ENCODE results near the gene UBLCP1. TPM values are rescaled to one million over a fixed set of nuclear protein-coding genes. Genes with fewer than 3 reads are reported as not detected.

Gene UBLCP1
- polyA plus RNA-seq, 1 donor from 2014 or later, result 42.5 TPM

DNA sequence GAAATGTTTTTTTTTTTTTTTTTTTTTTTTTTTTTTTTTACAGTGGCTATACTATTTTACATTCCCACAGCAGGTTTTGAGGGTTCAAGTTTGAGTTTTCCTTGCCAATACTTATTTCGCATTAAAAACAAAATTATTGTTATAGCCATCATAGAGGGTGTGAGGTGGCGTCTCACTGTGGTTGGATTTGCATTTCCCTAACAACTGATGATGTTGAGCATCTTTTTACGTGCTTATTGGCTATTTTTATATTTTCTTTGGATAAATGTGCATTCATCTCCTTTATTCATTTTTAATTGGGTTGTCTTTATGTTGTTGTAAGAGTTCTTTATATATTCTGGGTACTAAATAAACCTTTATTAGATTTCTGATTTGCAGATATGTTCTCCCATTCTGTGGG lies 18.9 kb upstream of the UBLCP1 start:
- H3K36me3 ChIP-seq (ENCODE audit: insufficient read depth, low read length), result no peaks in the 10 kb centered on the region
- no peaks in the 10 kb centered on the region for H3K9me2 ChIP-seq (ENCODE audit: insufficient read depth, low read length)
- TF ChIP-seq, protein P1, sequence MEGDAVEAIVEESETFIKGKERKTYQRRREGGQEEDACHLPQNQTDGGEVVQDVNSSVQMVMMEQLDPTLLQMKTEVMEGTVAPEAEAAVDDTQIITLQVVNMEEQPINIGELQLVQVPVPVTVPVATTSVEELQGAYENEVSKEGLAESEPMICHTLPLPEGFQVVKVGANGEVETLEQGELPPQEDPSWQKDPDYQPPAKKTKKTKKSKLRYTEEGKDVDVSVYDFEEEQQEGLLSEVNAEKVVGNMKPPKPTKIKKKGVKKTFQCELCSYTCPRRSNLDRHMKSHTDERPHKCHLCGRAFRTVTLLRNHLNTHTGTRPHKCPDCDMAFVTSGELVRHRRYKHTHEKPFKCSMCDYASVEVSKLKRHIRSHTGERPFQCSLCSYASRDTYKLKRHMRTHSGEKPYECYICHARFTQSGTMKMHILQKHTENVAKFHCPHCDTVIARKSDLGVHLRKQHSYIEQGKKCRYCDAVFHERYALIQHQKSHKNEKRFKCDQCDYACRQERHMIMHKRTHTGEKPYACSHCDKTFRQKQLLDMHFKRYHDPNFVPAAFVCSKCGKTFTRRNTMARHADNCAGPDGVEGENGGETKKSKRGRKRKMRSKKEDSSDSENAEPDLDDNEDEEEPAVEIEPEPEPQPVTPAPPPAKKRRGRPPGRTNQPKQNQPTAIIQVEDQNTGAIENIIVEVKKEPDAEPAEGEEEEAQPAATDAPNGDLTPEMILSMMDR (IDR thresholded peaks at IDR 0.05; ENCODE audit: poor library complexity, severe bottlenecking), result no peak
- TF ChIP-seq SMC3 (conservative IDR thresholded peaks at IDR 0.05; ENCODE audit: poor library complexity) (no peak), POLR2AphosphoS5 (IDR thresholded peaks at IDR 0.05) (no peak), MXI1 (conservative IDR thresholded peaks at IDR 0.05; ENCODE audit: poor library complexity, severe bottlenecking) (no peak), RAD21 (conservative IDR thresholded peaks at IDR 0.05) (no peak), TAF1 (IDR thresholded peaks at IDR 0.05; ENCODE audit: low read depth) (no peak), EP300 (conservative IDR thresholded peaks at IDR 0.05; ENCODE audit: poor library complexity, severe bottlenecking) (no peak), EZH2 (IDR thresholded peaks at IDR 0.05; ENCODE audit: borderline replicate concordance, insufficient read depth, low read length, poor library complexity, severe bottlenecking) (no peak)
- TF ChIP-seq, protein P2, sequence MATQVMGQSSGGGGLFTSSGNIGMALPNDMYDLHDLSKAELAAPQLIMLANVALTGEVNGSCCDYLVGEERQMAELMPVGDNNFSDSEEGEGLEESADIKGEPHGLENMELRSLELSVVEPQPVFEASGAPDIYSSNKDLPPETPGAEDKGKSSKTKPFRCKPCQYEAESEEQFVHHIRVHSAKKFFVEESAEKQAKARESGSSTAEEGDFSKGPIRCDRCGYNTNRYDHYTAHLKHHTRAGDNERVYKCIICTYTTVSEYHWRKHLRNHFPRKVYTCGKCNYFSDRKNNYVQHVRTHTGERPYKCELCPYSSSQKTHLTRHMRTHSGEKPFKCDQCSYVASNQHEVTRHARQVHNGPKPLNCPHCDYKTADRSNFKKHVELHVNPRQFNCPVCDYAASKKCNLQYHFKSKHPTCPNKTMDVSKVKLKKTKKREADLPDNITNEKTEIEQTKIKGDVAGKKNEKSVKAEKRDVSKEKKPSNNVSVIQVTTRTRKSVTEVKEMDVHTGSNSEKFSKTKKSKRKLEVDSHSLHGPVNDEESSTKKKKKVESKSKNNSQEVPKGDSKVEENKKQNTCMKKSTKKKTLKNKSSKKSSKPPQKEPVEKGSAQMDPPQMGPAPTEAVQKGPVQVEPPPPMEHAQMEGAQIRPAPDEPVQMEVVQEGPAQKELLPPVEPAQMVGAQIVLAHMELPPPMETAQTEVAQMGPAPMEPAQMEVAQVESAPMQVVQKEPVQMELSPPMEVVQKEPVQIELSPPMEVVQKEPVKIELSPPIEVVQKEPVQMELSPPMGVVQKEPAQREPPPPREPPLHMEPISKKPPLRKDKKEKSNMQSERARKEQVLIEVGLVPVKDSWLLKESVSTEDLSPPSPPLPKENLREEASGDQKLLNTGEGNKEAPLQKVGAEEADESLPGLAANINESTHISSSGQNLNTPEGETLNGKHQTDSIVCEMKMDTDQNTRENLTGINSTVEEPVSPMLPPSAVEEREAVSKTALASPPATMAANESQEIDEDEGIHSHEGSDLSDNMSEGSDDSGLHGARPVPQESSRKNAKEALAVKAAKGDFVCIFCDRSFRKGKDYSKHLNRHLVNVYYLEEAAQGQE (IDR thresholded peaks at IDR 0.05; ENCODE audit: borderline replicate concordance), result no peak
- no peak overlapping the region for H3K4me3 ChIP-seq (ENCODE audit: low read length)
- H3K27me3 ChIP-seq (ENCODE audit: insufficient read depth, low read depth, low read length), result no peaks in the 10 kb centered on the region
- H3K9me3 ChIP-seq (ENCODE audit: low read length), result no peaks in the 10 kb centered on the region
- H3K27ac ChIP-seq (ENCODE audit: low read length), result no peak overlapping the region
- no peaks in the 10 kb centered on the region for H3F3A ChIP-seq (ENCODE audit: insufficient read depth, low read length, poor library complexity, severe bottlenecking)
- no peaks in the 10 kb centered on the region for H3K79me2 ChIP-seq (replicated peaks; ENCODE audit: insufficient read depth, low read length)
- H3K4me2 ChIP-seq (ENCODE audit: low read length), result no peak overlapping the region
- no peaks in the 10 kb centered on the region for H4K20me1 ChIP-seq (ENCODE audit: insufficient read depth)
- no peak overlapping the region for H3K9ac ChIP-seq (ENCODE audit: low read length)
- H2AFZ ChIP-seq (ENCODE audit: low read depth, low read length), result no peak overlapping the region

DNA sequence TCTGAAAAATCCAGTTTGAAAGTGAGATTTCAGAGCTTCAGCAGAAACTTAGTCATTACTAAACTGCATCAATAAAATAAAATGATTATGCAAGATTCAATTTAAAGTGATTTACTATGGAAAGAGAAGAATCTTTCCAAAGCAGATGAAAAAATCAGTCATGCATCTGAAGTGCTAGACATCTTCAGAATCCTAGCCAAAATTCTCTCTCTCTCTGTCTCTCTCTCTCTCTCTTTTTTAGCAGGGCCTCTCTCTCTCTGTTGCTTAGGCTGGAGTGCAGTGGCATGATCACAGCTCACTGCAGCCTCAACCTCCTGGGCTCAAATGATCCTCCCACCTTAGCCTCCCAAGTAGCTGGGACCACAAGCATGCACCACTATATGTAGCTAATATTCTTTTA lies 18.2 kb upstream of the UBLCP1 start:
- Histone ChIP-seq H3F3A (ENCODE audit: insufficient read depth, low read length, poor library complexity, severe bottlenecking) (no peaks in the 10 kb centered on the region), H3K27me3 (ENCODE audit: insufficient read depth, low read depth, low read length) (no peaks in the 10 kb centered on the region), H3K36me3 (ENCODE audit: insufficient read depth, low read length) (no peaks in the 10 kb centered on the region), H3K9me3 (ENCODE audit: low read length) (no peaks in the 10 kb centered on the region), H3K9ac (ENCODE audit: low read length) (no peak overlapping the region), H3K79me2 (replicated peaks; ENCODE audit: insufficient read depth, low read length) (no peaks in the 10 kb centered on the region), H2AFZ (ENCODE audit: low read depth, low read length) (no peak overlapping the region), H3K4me2 (ENCODE audit: low read length) (no peak overlapping the region), H3K9me2 (ENCODE audit: insufficient read depth, low read length) (no peaks in the 10 kb centered on the region), H4K20me1 (ENCODE audit: insufficient read depth) (no peaks in the 10 kb centered on the region), H3K4me3 (ENCODE audit: low read length) (no peak overlapping the region), H3K27ac (ENCODE audit: low read length) (no peak overlapping the region)
- TF ChIP-seq, protein P1 (IDR thresholded peaks at IDR 0.05; ENCODE audit: poor library complexity, severe bottlenecking), result no peak
- no peak for TF ChIP-seq TAF1 (IDR thresholded peaks at IDR 0.05; ENCODE audit: low read depth)
- TF ChIP-seq SMC3 (conservative IDR thresholded peaks at IDR 0.05; ENCODE audit: poor library complexity), result no peak
- TF ChIP-seq, protein P2 (IDR thresholded peaks at IDR 0.05; ENCODE audit: borderline replicate concordance), result no peak
- TF ChIP-seq EP300 (conservative IDR thresholded peaks at IDR 0.05; ENCODE audit: poor library complexity, severe bottlenecking), result no peak
- no peak for TF ChIP-seq RAD21 (conservative IDR thresholded peaks at IDR 0.05)
- no peak for TF ChIP-seq POLR2AphosphoS5 (IDR thresholded peaks at IDR 0.05)
- no peak for TF ChIP-seq MXI1 (conservative IDR thresholded peaks at IDR 0.05; ENCODE audit: poor library complexity, severe bottlenecking)
- no peak for TF ChIP-seq EZH2 (IDR thresholded peaks at IDR 0.05; ENCODE audit: borderline replicate concordance, insufficient read depth, low read length, poor library complexity, severe bottlenecking)
